Daoy (cell line): ENCODE data around the gene DSTN. TPM values are rescaled to one million over a fixed set of nuclear protein-coding genes. Genes with fewer than 3 reads are reported as not detected.
"Not testable (repeated sequence)": the region's sequence is repeated elsewhere in the genome, so short reads cannot be mapped to it uniquely, and the experiment has no call there.

ENCODE experiments used
- DNase-seq: peaks from one replicate; pipeline ENCODE4 v3.0.0-alpha.2; 2015; ENCODE audit warnings: low read depth
- total RNA-seq: library from RNA; depleted of rRNA; stranded (reverse); fragments of >200 nt; shearing (Covaris generic); gene quantifications from 2 replicates; pipeline ENCODE4 v1.2.3, GENCODE V29; 2014; rRNA removed

The DSTN gene
- total RNA-seq, 1 experiment from 2014 or later: 222 TPM

DNA sequence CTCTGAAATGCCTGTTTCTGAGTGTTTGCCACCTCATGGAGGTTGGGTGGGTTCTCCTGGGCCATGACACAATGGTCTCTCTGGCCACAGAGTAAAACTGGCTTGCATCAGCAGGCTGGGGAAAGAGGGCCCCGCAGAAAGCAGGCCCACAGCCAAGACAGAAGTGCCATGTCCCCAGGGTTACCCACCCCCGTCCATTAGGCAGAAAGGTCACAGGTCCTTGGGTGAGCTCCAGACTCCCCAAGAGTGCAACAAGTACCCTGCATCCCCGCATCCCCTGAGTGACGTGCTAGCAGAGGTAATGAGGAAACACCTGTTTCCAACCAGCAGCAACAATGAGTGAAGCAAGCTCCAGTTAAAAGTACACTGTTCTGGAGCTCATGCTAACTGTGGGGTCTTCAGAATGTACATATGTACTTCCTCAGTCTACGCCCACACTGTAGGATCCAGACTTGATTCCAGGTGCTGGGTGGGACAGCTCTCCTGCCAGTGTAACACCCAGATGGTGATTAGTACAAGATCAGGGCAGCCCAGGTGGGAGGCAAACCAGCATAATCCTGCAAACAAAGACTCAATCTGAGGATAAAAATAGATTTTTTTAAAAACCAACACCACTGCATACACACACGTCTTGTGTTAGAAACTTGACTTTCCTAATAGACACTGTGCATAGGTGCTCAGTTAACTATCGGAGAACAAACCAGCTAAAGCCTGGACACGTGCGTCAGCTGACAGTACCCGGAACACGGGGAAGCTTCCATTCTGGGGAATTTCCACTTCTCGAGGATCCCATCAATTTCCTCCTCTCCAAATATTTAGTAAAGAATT, 80.6 kb downstream of the DSTN start:
- DNase-seq: no peak

- no peak for DNase-seq
These were observed 81.4 kb downstream of the DSTN start for GRCh38 chr20:17651129-17651759.

DNA sequence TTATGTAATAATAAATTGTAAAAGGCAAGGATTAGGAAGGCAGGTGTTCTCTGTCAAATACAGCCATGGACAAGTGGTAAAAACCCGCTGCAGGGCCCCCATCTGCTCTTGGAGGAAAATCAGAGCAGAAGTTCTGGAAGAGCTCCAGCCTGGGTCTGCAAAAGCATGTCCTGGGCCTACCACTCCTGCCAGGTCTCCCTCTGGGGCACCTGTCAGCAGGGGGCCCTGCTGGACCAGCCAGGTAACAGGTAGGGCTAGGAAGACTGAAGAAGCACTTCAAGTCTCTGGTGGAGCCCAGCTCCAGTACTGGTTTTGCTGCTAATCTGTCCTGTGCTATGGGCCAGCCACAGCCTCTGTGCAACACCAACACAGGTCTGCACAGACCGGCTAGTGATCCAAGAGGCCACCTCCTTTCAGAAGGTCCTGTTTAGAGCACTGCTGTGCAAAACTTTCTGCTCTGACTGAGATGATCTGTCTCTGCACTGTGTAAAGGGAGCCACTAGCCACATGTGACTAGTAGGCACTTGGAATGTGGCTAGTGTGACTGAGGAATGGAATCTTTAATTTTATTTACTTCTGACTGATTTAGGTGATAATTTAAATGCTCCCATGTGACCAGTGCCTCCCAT, 82.0 kb downstream of the DSTN start:
- DNase-seq: no peak

- DNase-seq: no peak
These were observed 82.5 kb downstream of the DSTN start for GRCh38 chr20:17652411-17652810.

DNA sequence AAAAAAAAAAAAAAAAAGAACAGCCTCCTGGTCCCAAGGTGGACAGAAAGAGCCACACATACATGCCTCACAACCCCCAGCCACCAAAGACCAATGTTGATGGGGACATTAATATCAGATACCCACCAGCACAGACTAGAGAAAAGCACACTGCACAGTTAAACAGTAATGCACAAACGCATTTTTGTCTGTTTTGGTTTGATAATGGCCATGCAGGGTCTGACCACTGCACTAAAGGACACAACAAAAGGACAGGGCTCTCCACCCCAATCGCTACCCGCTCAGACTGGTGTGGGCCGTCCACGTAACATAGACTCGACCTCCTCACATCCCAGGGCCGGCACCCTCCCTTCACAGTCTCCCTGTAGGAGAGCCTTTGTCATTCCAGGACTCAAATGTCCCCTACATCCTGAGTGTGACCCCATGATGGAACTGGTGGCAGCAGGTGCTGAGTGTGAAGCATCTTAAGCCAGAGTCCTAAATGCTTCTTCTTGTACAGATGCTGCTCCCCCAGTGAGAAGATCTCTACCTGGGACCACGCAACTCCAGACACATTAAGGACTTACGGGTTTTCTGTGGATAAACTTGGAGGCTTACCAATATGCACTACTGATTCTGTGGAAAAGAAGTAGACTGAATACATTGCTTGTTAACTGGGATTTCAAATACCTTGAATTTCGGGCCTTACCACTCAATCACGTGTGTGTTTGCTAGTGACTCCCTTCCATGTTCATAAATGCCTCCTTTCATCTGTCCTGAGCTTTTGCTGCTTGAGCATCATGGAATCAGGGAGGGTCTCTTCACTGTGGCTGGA, 84.2 kb downstream of the DSTN start:
- no peak for DNase-seq

DNA sequence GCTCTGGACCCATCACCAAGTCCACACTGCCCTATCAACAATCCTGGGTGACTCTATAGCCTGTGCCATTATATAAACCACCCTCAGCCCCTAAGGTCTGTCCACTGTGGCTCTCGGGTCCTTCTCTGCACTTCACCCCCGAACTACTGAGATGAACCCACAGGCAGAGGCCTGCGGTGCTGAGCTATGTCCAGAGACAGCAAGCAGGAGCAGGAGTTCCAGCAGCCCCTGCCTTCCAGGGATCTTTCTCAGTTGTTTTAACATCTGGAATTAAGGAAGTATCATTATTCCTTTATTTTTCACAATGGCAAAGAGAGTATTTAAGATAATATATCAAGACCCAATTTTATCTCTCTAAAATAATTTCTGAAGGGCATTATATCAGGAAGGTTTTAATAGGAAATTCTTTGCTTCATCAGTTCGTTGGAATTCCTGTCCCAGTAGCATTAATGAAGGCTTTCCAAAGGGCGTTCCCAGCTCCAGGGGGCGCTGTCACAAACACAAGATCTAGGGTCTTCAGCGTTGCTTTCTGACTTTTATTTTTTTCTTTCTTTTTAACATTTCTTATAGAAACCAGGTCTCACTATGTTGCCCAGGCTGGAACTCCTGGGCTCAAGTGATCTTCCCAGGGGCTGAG, 84.9 kb downstream of the DSTN start:
- DNase-seq: peak; percentile 51

GRCh38 chr20:17655286-17655651, 85.4 kb downstream of the DSTN start:
- no peak for DNase-seq

- no peak for DNase-seq
These were observed 86.1 kb downstream of the DSTN start for GRCh38 chr20:17655865-17656479.

DNA sequence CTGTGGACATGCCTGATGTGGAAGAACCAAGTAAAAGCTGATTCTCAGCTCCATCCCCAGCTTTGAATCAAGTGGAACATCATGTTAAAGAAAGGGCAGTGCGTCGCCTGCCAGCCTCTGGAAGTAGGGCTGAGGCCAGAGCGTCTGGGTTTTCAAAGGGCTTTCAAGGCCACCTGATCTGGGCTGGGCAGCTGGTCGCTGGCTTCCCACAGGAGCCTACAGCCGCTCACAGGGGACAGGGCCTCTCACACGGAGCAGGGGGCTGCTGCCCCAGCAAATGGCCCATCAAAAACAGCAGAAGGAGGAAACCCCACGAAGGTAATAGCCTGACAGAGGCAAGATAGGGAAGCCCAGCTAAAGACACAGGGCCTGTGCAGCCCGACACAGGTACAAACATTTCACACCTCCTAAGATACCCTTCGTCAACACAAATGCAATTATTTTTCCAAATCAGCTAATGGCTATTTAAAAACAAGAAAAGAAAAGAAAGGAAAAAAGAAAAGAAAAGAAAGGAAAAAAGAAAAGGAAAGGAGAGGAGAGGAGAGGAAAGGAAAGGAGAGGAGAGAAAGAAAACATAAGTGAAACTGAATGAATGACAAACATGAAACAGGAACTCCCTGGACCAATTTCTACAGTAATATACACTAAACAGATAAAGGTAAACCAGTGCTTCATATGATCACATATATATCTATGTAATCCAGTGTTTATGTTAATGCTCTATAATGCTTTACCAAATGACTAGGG, 87.4 kb downstream of the DSTN start:
- DNase-seq: no peak

DNA sequence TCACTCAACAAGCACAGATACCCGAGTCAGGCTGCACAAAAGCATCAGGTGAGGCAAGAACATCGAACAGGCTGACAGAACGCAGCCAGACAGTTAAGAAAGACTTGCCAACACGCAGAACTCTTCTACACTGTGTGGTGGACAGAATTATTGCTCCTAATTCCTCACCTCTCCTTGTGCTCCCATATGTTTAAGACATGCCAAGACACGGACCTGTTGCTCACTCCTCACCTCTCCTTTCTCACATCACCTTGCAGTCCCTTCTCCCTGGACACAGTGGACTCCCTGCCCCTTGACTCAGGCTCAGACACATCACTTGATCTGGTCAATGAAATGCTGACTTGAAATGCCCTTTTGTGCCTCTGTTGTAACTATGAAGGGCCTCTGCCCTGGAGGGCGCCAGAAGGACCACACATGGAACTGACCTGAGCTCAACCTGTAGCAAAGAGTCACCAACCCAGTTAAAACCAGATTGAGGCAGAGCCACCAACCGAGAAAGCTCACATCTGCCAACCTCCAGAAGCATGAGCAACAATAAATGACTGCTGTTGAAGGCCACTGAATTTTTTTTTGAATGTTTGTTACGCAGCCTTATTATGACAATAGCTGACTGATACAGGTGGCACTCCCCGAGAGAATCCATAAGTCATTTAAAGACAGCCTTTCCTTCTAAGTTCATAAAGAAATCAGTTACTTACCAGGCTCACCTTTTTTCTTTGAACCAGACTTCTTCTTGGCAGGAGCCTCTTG, 88.2 kb downstream of the DSTN start:
- DNase-seq: no peak

DNA sequence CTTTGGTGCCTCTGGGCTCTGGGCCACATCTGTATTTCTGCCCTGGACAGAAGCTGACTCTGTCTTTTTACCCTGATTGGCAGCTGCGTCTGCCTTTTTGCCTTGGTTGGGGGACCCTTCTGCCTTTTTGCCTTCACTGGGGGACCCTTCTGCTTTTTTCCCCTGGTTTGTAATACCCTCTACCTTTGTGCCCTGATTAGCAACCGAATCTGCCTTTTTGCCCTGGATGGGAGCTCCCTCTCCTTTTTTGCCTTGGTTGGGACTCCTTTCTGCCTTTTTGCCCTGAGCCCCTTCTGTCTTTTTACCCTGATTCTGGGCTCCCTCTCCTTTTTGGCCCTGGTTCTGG, 88.7 kb downstream of the DSTN start:
- DNase-seq: no peak

GRCh38 chr20:17659344-17659743, 89.5 kb downstream of the DSTN start:
- DNase-seq: not testable (repeated sequence)

Other genes with a start within 250 kb of the DSTN start
- 0.42 and 4.2 TPM in 2 replicates for gene BFSP1, start 38.7 kb upstream of the DSTN start, total RNA-seq
- 93.3 and 116 TPM in 2 replicates for gene RRBP1, start 112.2 kb downstream of the DSTN start, total RNA-seq
- gene BANF2, start 129.9 kb downstream of the DSTN start, total RNA-seq: not detected in 2 replicates